Measurements from ENCODE around the gene FOCAD. TPM values are rescaled to one million over a fixed set of nuclear protein-coding genes. Genes with fewer than 3 reads are reported as not detected.

Gene FOCAD
- total and polyA plus RNA-seq, 12 donors = 11.7 to 41.3 (median 31.2) TPM

- peak overlapping the region in 2 of 10 donors; percentile 28 to 78 for H3K27ac ChIP-seq
- H3K27me3 ChIP-seq = no peaks in the 10 kb centered on the region
- H3K4me3 ChIP-seq = no peak overlapping the region
- peaks cover 0 to 30% (median 4%) of the 10 kb centered on the region in 9 donors for H3K4me1 ChIP-seq
- WGBS, 2 donors = 56 to 63% methylated on average over 3 of the region's 3 CpGs
- ATAC-seq = peak in 4 of 8 donors; percentile 46 to 55 (median 49)
- H3K36me3 ChIP-seq = peaks cover 0 to 64% (median 25%) of the 10 kb centered on the region in 9 donors
- intact Hi-C loops (cut with DNase I) = loop anchor here in 2 of 10 donors (10.0 kb wide), 2 partner anchors 64 to 124 kb away; no protein-coding TSS in a partner anchor
- no peak for TF ChIP-seq CTCF (IDR thresholded peaks at IDR 0.05)
- no peaks in the 10 kb centered on the region for H3K9me3 ChIP-seq
- DNase-seq = no peak
Observed at GRCh38 chr9:20980832-20981455, 296.9 kb downstream of the FOCAD start.

GRCh38 chr9:20981486-20981885 lies 297.4 kb downstream of the FOCAD start:
- TF ChIP-seq CTCF (IDR thresholded peaks at IDR 0.05) = no peak
- 23 to 39% methylated on average over 2 of the region's 2 CpGs for WGBS, 2 donors
- Histone ChIP-seq H3K9me3 (no peaks in the 10 kb centered on the region), H3K27ac (peak overlapping the region in 1 of 10 donors; percentile 78), H3K4me1 (peaks cover 0 to 30% (median 4%) of the 10 kb centered on the region in 9 donors), H3K4me3 (no peak overlapping the region), H3K36me3 (peaks cover 0 to 67% (median 26%) of the 10 kb centered on the region in 9 donors), H3K27me3 (no peaks in the 10 kb centered on the region)
- ATAC-seq = no peak
- DNase-seq = no peak
- intact Hi-C loops (cut with DNase I) = loop anchor here in 2 of 10 donors (10.0 kb wide), 2 partner anchors 63 to 123 kb away; no protein-coding TSS in a partner anchor

- DNase-seq (no peak), ATAC-seq (no peak)
- no peaks in the 10 kb centered on the region for H3K9me3 ChIP-seq
- no peak overlapping the region for H3K4me3 ChIP-seq
- no peaks in the 10 kb centered on the region for H3K27me3 ChIP-seq
- no peak overlapping the region for H3K27ac ChIP-seq
- H3K36me3 ChIP-seq = peaks cover 0 to 69% (median 18%) of the 10 kb centered on the region in 9 donors
- WGBS, 2 donors = 67 to 75% methylated on average over 3 of the region's 3 CpGs
- no peak for TF ChIP-seq CTCF (IDR thresholded peaks at IDR 0.05)
- intact Hi-C loops (cut with DNase I) = loop anchor here in 2 of 10 donors (10.0 kb wide), 2 partner anchors 60 to 120 kb away; no protein-coding TSS in a partner anchor
- peaks cover 0 to 34% (median 4%) of the 10 kb centered on the region in 9 donors for H3K4me1 ChIP-seq
Observed at GRCh38 chr9:20984506-20984905, 300.4 kb downstream of the FOCAD start.

- no peak overlapping the region for H3K27ac ChIP-seq
- H3K4me3 ChIP-seq = no peak overlapping the region
- no peak for DNase-seq
- peaks cover 0 to 80% (median 26%) of the 10 kb centered on the region in 9 donors for H3K36me3 ChIP-seq
- H3K27me3 ChIP-seq = no peaks in the 10 kb centered on the region
- 89 to 92% methylated on average over 6 of the region's 6 CpGs for WGBS, 2 donors
- TF ChIP-seq CTCF (IDR thresholded peaks at IDR 0.05) = no peak
- no peak for ATAC-seq
- intact Hi-C loops (cut with DNase I) = loop anchor here in 2 of 10 donors (10.0 kb wide), 2 partner anchors 59 to 119 kb away; no protein-coding TSS in a partner anchor
- H3K9me3 ChIP-seq = no peaks in the 10 kb centered on the region
- H3K4me1 ChIP-seq = peaks cover 0 to 38% (median 0%) of the 10 kb centered on the region in 9 donors
Observed at GRCh38 chr9:20985851-20986600, 302.0 kb downstream of the FOCAD start.

All from heart right ventricle (tissue), 16 donors.